OCI-LY7 (cell line): Measurements from ENCODE around the gene ATG16L2.

ENCODE experiments used
- EZH2phosphoT487 ChIP-seq: fragments of 200-600 bp; sonication (generic); IDR thresholded peaks from 2 replicates; pipeline ENCODE4 v1.6.1; 2018; ENCODE audit warnings: low read depth, borderline replicate concordance, mild to moderate bottlenecking, mixed run types, antibody characterized with exemption, low read length, moderate library complexity, mixed read lengths
- TF ChIP-seq, protein P1 (sequence below): fragments of 200-600 bp; sonication (generic); conservative IDR thresholded peaks from 2 replicates; pipeline ENCODE4 v1.5.1; 2014; ENCODE audit warnings: mild to moderate bottlenecking, antibody characterized with exemption, low read length, moderate library complexity, mixed read lengths

DNA sequence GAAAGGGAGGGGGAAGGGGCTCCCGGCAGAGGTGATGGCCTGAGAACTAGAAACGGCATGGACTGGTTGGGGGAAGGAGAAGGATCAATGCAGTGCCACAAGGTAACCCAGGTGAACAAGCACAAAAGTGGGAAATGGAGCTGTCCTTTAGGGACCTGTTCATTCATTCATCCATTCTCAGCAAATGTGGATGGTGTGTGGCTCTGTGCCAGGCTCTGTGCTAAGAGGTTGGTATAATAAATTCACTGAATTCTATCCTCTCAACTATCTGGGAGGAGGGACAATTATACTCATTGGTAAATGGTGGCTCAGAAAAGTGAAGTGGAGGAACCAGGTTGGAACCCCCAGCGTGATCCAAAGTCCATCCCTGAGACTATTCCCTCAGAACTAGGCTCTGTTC lies 43.4 kb upstream of the ATG16L2 start:
- TF ChIP-seq, protein P1, sequence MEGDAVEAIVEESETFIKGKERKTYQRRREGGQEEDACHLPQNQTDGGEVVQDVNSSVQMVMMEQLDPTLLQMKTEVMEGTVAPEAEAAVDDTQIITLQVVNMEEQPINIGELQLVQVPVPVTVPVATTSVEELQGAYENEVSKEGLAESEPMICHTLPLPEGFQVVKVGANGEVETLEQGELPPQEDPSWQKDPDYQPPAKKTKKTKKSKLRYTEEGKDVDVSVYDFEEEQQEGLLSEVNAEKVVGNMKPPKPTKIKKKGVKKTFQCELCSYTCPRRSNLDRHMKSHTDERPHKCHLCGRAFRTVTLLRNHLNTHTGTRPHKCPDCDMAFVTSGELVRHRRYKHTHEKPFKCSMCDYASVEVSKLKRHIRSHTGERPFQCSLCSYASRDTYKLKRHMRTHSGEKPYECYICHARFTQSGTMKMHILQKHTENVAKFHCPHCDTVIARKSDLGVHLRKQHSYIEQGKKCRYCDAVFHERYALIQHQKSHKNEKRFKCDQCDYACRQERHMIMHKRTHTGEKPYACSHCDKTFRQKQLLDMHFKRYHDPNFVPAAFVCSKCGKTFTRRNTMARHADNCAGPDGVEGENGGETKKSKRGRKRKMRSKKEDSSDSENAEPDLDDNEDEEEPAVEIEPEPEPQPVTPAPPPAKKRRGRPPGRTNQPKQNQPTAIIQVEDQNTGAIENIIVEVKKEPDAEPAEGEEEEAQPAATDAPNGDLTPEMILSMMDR, result no peak
- no peak for TF ChIP-seq EZH2phosphoT487
